Heart right ventricle (tissue), 16 donors: ENCODE measurements around the gene SEMA3F. TPM values are rescaled to one million over a fixed set of nuclear protein-coding genes. Genes with fewer than 3 reads are reported as not detected.

Source experiments
- ATAC-seq, 8 donors: fragments of 200-7000 bp; cut with Tn5 transposase; one replicate each; pipeline ENCODE4 v1.9.1; 2020; ENCODE audit warnings: mild to moderate bottlenecking in 8 of 8, moderate library complexity in 8 of 8, moderate number of reproducible peaks in 1 of 8
- DNase-seq, 2 donors: peaks; one replicate each; pipeline ENCODE4 v3.0.0-alpha.2; 2020
- H3K27ac ChIP-seq, 10 donors: fragments of 200-600 bp; sonication (generic) in 2 of 10; one replicate each; pipeline versions ENCODE4 v1.5.0 to v1.8.0; 2020 to 2022; ENCODE audit warnings: mild to moderate bottlenecking in 3 of 10
- H3K27me3 ChIP-seq, 7 donors: fragments of 200-600 bp; one replicate each; pipeline ENCODE4 v1.8.0; 2021 to 2022; ENCODE audit warnings: mild to moderate bottlenecking in 2 of 7
- H3K36me3 ChIP-seq, 9 donors: fragments of 200-600 bp; sonication (generic) in 1 of 9; one replicate each; pipeline versions ENCODE4 v1.5.0 to v1.8.0; 2020 to 2022; ENCODE audit warnings: mild to moderate bottlenecking in 2 of 9
- H3K4me1 ChIP-seq, 9 donors: fragments of 200-600 bp; sonication (generic) in 1 of 9; one replicate each; pipeline versions ENCODE4 v1.5.0 to v1.8.0; 2020 to 2022; ENCODE audit warnings: mild to moderate bottlenecking in 4 of 9
- H3K4me3 ChIP-seq, 10 donors: fragments of 200-600 bp; sonication (generic) in 2 of 10; one replicate each; pipeline versions ENCODE4 v1.5.0 to v1.8.0; 2020 to 2022; ENCODE audit warnings: mild to moderate bottlenecking in 7 of 10, moderate library complexity in 2 of 10
- H3K9me3 ChIP-seq, 11 donors: fragments of 200-600 bp in 10 of 11; sonication (generic) in 2 of 11; one replicate each; pipeline versions ENCODE4 v1.5.0 to v1.8.0; 2013 to 2022; ENCODE audit warnings: mild to moderate bottlenecking in 2 of 11, control low read depth in 1 of 11, moderate library complexity in 1 of 11
- WGBS, 2 donors: extraction: QIAGEN DNeasy Blood & Tissue Kit; methylation state at CpG; one replicate each; pipeline ENCODE4 v1.1.7; 2013; ENCODE audit warnings: inconsistent platforms in 1 of 2; 5-methylcytosine and 5-hydroxymethylcytosine counted together
- intact Hi-C, 10 donors: fragments of 100-400 bp; cut with DNase I; formaldehyde crosslinking; loops; one replicate each; pipeline versions ENCODE4 v1.11.1 to v1.14.2; 2022
- polyA plus RNA-seq, 2 donors: library from polyadenylated mRNA; stranded (reverse); fragments of 200-250 nt; gene quantifications; one replicate each; pipeline ENCODE4 v1.2.3, GENCODE V29; 2013
- total RNA-seq, 10 donors: library from RNA; stranded (reverse); fragmentation: NEBNext Ultra II Directional in 3 of 10; extraction: Animal tissue kit (Norgen Biotek cat#: 25700) in 3 of 10; gene quantifications; one replicate each; pipeline versions ENCODE4 v1.2.1 to v1.2.4, GENCODE V29; 2021 to 2023
- TF ChIP-seq, protein P1 (sequence below), 9 donors: fragments of 200-600 bp; sonication (generic) in 2 of 9; IDR thresholded peaks; one replicate each; pipeline versions ENCODE4 v1.5.0 to v1.8.0; 2021 to 2022; ENCODE audit warnings: antibody characterized with exemption in 9 of 9, mild to moderate bottlenecking in 5 of 9, moderate library complexity in 1 of 9
- donor health status: Arrhythmogenic right ventricular cardiomyopathy.
- donor health status: ischemic (EF 13 %, LVEDD 7.1; RV severe dilation, severe dysfunction).
- donor health status: healthy with polysubstance abuse.
- donor health status: DM: no; HTN: yes; CAD: no.
- donor health status: DM: no; HTN: no; CAD: no.
- donor health status: ischemic (EF 25% LVEDD 6.9; RV normal size, moderate dysfunction).
- donor health status: ischemic (EF 25% LVEDD 5.7; RV mildly dilated, moderate dysfunction).
- donor health status: healthy.
- donor health status: DM: yes; HTN: yes; CAD: no.
- donor health status: Ischemic cardiomyopathy.
- donor health status: ischemic (EF 35%, LVEDD 5.7; RV mildly dilated, moderate dysfunction).
- donor health status: nonischemic (EF 11% LVEDD 7.7; RV severe dilation, severe dysfunction).
- donor health status: DM: yes; HTN: yes; CAD: no.
- donor health status: PGD.
- donor health status: ischemic (EF 29% LVEDD 5.4; RV normal size, mild dysfunction).
- donor health status: nonischemic (EF 23%, LVEDD 6.1; RV moderate dilation, normal function).

The SEMA3F gene
- total and polyA plus RNA-seq, 12 donors = 5.1 to 37.2 (median 12.3) TPM

DNA sequence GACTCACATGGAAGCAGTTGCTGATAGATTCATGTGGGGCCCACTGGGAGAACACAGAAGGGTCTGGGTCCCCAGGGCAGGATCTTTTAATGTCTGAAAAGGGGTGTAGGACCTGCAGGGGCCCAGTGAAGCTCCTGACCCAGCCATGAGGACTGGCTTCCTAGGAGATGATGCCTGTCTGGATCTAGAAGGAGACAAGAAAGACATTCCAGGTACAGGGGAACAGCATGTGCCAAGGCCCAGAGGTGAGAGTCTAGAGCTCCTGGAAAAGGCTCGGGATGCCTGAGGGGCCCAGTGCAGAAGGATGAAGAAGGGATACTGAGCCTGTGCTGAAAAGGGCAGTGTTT, 4.7 kb upstream of the SEMA3F start:
- Histone ChIP-seq H3K9me3 (no peaks in the 10 kb centered on the region), H3K27ac (no peak overlapping the region), H3K36me3 (no peaks in the 10 kb centered on the region), H3K4me3 (no peak overlapping the region), H3K4me1 (peaks cover 0 to 8% (median 5%) of the 10 kb centered on the region in 9 donors), H3K27me3 (peaks cover 0 to 13% (median 0%) of the 10 kb centered on the region in 7 donors)
- intact Hi-C loops = loop anchor here in 1 of 10 donors (5.0 kb wide), 1 partner anchor 37 kb away; no protein-coding TSS in a partner anchor
- TF ChIP-seq, protein P1, sequence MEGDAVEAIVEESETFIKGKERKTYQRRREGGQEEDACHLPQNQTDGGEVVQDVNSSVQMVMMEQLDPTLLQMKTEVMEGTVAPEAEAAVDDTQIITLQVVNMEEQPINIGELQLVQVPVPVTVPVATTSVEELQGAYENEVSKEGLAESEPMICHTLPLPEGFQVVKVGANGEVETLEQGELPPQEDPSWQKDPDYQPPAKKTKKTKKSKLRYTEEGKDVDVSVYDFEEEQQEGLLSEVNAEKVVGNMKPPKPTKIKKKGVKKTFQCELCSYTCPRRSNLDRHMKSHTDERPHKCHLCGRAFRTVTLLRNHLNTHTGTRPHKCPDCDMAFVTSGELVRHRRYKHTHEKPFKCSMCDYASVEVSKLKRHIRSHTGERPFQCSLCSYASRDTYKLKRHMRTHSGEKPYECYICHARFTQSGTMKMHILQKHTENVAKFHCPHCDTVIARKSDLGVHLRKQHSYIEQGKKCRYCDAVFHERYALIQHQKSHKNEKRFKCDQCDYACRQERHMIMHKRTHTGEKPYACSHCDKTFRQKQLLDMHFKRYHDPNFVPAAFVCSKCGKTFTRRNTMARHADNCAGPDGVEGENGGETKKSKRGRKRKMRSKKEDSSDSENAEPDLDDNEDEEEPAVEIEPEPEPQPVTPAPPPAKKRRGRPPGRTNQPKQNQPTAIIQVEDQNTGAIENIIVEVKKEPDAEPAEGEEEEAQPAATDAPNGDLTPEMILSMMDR (IDR thresholded peaks at IDR 0.05) = no peak
- no peak for DNase-seq
- ATAC-seq = no peak
- WGBS, 2 donors = 93 to 96% methylated on average over 1 of the region's 1 CpG

DNA sequence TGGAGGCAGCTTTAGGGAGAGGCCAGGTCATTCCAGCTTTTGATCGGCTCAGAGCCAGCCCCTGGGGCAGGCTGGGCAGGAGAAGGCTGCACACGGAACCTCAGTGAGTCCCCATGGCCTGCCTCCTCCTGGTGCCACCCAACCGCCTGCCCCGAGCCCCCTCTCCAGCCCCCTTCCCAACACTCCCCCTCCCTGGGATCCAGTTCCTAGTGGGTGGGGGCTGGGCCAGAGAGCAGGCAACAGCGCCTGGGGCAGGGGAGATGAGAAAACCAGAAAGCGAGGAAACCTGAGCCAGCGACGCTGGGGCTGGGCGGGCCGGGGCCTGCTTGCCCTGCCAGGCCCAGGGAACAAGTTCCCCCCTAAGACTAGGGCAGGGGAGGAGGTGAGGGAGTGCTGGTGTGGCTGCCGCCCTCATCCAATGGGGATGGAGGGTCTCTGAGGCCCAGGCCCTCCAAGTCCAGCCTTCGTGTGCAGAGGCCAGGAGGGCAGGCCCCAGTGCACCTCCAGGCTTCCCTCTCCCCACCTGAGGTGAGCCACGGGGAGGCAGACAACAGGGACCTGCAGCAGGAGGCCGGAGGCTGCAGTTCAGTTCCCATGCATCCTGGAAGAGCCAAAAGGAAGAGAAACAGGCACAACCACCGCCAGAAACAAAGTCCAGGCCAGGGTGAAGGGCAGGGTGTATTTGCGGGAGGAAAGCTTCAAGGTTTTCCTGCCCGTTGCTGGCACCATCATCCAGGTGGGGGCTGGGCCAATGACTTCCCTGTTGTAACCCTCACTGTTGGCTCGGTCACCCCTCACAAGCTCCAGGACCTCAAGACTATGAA, 4.0 kb upstream of the SEMA3F start:
- Histone ChIP-seq H3K9me3 (no peaks in the 10 kb centered on the region), H3K27me3 (peaks cover 0 to 20% (median 0%) of the 10 kb centered on the region in 7 donors), H3K4me1 (peaks cover 0 to 15% (median 10%) of the 10 kb centered on the region in 9 donors), H3K36me3 (no peaks in the 10 kb centered on the region), H3K27ac (no peak overlapping the region), H3K4me3 (no peak overlapping the region)
- no peak for ATAC-seq
- TF ChIP-seq, protein P1 (IDR thresholded peaks at IDR 0.05) = no peak
- intact Hi-C loops = loop anchor here in 1 of 10 donors (5.0 kb wide), 1 partner anchor 36 kb away; no protein-coding TSS in a partner anchor
- WGBS, 2 donors = 88 to 91% methylated on average over 17 to 18 of the region's 18 CpGs
- DNase-seq = no peak

DNA sequence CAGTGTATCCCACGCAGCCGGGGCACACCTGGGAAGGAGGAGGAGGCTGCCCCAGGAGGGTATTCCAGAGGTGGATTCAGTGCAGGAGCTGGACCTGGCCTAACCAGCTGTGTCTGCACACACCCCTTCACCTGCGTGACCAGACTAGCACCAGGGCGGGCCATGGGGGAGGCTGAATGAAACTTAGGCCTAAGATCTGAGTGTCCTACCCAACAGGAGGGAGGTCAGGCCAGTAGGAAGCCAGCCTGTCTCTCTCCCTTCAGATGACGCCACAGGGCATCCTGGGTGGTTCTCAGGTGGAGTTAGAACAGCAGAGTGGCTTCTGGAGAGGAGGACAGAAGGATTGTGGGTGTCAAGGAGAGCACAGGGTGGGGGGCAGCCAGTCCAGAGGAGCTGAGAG, 3.4 kb upstream of the SEMA3F start:
- Histone ChIP-seq H3K27ac (no peak overlapping the region), H3K36me3 (no peaks in the 10 kb centered on the region), H3K27me3 (peaks cover 0 to 27% (median 0%) of the 10 kb centered on the region in 7 donors), H3K4me1 (peaks cover 0 to 21% (median 10%) of the 10 kb centered on the region in 9 donors), H3K4me3 (no peak overlapping the region), H3K9me3 (no peaks in the 10 kb centered on the region)
- no peak for DNase-seq
- WGBS, 2 donors = 76 to 78% methylated on average over 5 of the region's 5 CpGs
- no peak for ATAC-seq
- TF ChIP-seq, protein P1 (IDR thresholded peaks at IDR 0.05) = no peak
- intact Hi-C loops = loop anchor here in 1 of 10 donors (5.0 kb wide), 1 partner anchor 36 kb away; no protein-coding TSS in a partner anchor

DNA sequence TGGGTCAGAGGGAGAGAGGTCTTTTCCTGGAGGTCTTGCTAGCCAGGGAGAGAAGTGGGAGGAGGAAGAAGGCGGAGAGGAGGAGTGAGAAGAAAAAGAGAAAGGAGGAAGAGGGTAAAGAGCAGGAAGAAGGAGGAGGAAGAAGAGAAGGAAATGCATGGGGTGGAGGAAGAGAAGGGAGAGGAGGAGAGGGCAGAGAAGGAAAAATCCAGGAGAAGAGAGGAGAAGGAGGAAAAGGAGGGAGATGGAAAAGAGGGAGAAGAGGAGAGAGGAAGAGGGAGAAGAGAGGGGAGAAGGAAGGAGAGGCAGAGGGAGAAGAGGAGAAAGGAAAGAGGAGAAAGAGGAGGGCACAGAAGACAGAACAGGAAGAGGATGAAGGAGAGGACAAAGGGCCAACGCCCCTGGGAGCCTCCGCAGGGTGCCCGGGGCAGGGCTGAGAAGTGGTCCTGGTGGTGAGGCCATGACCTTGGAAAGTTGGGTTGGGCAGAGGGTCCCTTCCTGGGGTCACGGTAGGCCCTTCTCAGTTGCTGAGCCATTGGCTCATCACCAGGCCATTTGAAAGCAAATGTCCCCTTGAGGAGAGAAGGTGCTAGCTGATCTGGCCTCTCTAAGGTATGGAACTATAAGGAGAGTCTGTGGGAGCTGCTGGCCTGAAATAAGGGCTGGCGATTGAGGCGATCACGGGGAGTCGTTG, 1.2 kb upstream of the SEMA3F start:
- TF ChIP-seq, protein P1 (IDR thresholded peaks at IDR 0.05) = no peak
- DNase-seq (no peak), ATAC-seq (no peak)
- Histone ChIP-seq H3K27ac (no peak overlapping the region), H3K4me1 (peaks cover 5 to 35% (median 19%) of the 10 kb centered on the region in 9 donors), H3K9me3 (no peaks in the 10 kb centered on the region), H3K36me3 (no peaks in the 10 kb centered on the region), H3K4me3 (peak overlapping the region in 9 of 10 donors; percentile 14 to 67 (median 62)), H3K27me3 (peaks cover 0 to 41% (median 0%) of the 10 kb centered on the region in 7 donors)
- WGBS, 2 donors = 55 to 61% methylated on average over 9 of the region's 9 CpGs
- intact Hi-C loops = loop anchor here in 3 of 10 donors (2.0 to 5.0 kb wide), 3 partner anchors 33 to 35 kb away; no protein-coding TSS in a partner anchor
